Measurements from ENCODE around the gene TMEM37.

DNA sequence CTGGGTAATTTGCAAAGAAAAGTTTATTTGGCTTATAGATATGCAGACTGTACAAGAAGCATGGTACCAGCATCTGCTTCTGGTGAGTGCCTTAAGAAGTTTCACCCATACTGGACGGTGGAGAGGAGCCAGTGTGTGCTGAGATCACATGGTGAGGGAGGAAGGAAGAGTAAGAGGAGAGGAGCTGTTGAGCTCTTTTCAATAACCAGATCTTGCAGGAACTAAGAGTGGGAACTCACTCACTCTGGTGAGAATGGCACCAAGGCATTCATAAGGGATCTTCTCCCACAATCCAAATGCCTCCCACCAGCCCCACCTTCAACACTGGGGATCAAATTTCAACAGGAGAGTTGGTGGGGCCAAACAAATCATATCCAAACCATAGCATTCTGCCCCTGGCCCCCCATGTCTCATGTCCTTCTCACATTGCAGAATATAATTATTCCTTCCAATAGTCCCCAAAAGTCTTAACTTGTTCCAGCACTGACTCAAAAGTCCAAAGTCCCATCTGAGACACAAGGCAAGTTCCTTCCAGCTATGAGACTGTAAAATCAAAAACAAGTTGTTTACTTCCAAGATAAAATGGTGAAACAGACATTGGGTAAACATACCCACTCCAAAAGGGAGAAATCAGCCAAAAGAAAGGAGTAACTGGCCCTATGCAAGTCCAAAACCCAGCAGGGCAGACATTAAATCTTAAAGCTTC, 11.7 kb upstream of the TMEM37 start:
- TF ChIP-seq, protein P1, sequence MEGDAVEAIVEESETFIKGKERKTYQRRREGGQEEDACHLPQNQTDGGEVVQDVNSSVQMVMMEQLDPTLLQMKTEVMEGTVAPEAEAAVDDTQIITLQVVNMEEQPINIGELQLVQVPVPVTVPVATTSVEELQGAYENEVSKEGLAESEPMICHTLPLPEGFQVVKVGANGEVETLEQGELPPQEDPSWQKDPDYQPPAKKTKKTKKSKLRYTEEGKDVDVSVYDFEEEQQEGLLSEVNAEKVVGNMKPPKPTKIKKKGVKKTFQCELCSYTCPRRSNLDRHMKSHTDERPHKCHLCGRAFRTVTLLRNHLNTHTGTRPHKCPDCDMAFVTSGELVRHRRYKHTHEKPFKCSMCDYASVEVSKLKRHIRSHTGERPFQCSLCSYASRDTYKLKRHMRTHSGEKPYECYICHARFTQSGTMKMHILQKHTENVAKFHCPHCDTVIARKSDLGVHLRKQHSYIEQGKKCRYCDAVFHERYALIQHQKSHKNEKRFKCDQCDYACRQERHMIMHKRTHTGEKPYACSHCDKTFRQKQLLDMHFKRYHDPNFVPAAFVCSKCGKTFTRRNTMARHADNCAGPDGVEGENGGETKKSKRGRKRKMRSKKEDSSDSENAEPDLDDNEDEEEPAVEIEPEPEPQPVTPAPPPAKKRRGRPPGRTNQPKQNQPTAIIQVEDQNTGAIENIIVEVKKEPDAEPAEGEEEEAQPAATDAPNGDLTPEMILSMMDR (IDR thresholded peaks at IDR 0.05; ENCODE audit: low read depth, low read length), result no peak
- TF ChIP-seq POLR2A (IDR thresholded peaks at IDR 0.05; ENCODE audit: extremely low read depth, insufficient read length), result no peak
- TF ChIP-seq, protein P2, sequence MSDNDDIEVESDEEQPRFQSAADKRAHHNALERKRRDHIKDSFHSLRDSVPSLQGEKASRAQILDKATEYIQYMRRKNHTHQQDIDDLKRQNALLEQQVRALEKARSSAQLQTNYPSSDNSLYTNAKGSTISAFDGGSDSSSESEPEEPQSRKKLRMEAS (IDR thresholded peaks at IDR 0.05; ENCODE audit: low read depth, low read length), result no peak

Measured in NB4 (cell line).